ENCODE results near the gene ARHGAP42. TPM values are rescaled to one million over a fixed set of nuclear protein-coding genes. Genes with fewer than 3 reads are reported as not detected.
"Not testable (repeated sequence)": the region's sequence is repeated elsewhere in the genome, so short reads cannot be mapped to it uniquely, and the experiment has no call there.

ARHGAP42 gene
- total and polyA plus RNA-seq, 9 donors = 4.3 to 11.8 (median 7.0) TPM

- 79 to 92% (median 84%) methylated on average over 1 of the region's 1 CpG for WGBS, 3 donors
Observed at GRCh38 chr11:100663583-100663982, 23.5 kb upstream of the ARHGAP42 start.

GRCh38 chr11:100663996-100664395, 23.1 kb upstream of the ARHGAP42 start:
- Histone ChIP-seq H3K36me3 (no peaks in the 10 kb centered on the region), H3K27me3 (no peaks in the 10 kb centered on the region), H3K4me1 (ENCODE audit: insufficient read depth) (no peaks in the 10 kb centered on the region), H3K9me3 (no peaks in the 10 kb centered on the region), H3K27ac (no peak overlapping the region), H3K4me3 (no peak overlapping the region)
- DNase-seq = no peak
- no peak for TF ChIP-seq CTCF (IDR thresholded peaks at IDR 0.05)
- no peak for TF ChIP-seq EP300 (IDR thresholded peaks at IDR 0.05)
- TF ChIP-seq POLR2A (IDR thresholded peaks at IDR 0.05) = no peak
- intact Hi-C loops (cut with DNase I) = no loop called here
- 87 to 90% (median 87%) methylated on average over 4 of the region's 4 CpGs for WGBS, 3 donors

More at GRCh38 chr11:100663583-100663982, 23.5 kb upstream of the ARHGAP42 start:
- Histone ChIP-seq H3K9me3 (no peaks in the 10 kb centered on the region), H3K27me3 (no peaks in the 10 kb centered on the region), H3K4me1 (ENCODE audit: insufficient read depth) (no peaks in the 10 kb centered on the region), H3K27ac (no peak overlapping the region), H3K4me3 (no peak overlapping the region), H3K36me3 (no peaks in the 10 kb centered on the region)
- TF ChIP-seq CTCF (IDR thresholded peaks at IDR 0.05) (no peak), EP300 (IDR thresholded peaks at IDR 0.05) (no peak), POLR2A (IDR thresholded peaks at IDR 0.05) (no peak)
- intact Hi-C loops (cut with DNase I) = no loop called here
- DNase-seq = no peak

DNA sequence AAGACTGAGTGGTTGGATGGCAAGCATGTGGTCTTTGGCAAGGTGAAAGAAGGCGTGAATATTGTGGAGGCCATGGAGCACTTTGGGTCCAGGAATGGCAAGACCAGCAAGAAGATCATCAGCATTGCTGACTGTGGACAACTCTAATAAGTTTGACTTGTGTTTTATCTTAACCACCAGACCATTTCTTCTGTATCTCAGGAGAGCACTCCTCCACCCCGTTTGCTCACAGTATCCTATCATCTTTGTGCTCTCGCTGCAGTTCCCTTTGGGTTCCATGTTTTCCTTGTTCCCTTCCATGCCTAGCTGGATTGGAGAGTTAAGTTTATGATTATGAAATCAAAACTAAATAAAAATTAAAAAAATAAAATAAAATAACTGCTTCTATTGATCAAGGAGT, 20.3 kb upstream of the ARHGAP42 start:
- DNase-seq; H3K27ac ChIP-seq; H3K4me3 ChIP-seq; H3K27me3 ChIP-seq; intact Hi-C loops (cut with DNase I); H3K36me3 ChIP-seq; H3K4me1 ChIP-seq (ENCODE audit: insufficient read depth); H3K9me3 ChIP-seq: not testable (repeated sequence)
- WGBS, 3 donors = 95 to 96% (median 96%) methylated on average over 3 of the region's 3 CpGs

DNA sequence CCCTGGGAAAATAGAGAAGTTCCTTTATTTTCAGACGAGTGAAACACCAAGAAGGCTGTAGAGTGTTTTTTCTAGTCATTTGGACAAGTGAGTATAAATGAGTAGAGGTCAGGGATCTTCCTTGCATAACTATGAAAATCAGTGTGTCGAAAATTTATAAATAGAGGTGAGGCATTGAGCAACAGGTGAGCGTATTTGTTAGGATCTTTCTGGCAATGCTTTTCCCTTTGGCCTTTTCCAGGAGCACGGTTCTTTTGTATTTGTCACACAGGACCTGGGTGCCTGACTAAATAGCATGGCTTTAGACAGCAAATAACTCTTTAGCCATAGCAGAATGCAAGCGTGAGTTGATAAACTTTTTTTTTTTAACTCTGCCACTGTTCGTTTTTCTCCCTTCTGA, 19.6 kb upstream of the ARHGAP42 start:
- WGBS, 3 donors = 53 to 63% (median 56%) methylated on average over 6 of the region's 6 CpGs

DNA sequence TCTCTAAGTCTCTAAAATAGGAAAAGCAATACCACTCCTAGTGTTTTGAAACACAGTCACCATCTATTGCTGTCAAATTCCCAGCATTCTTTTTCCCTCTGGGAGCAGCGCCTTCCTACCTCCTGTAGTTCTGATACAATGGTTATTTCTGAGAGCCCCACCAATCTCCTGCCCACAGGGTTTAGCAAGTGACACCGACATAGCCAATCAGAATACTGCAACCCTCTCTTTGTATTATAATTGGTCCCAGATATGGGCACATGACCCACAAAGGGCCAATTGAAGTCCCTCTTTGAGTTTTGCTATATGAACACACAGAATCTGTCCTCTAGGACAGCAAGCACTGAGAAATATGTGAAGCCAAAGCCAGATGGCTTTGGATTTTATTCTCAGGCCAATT, 16.9 kb upstream of the ARHGAP42 start:
- TF ChIP-seq EP300 (IDR thresholded peaks at IDR 0.05) (no peak), CTCF (IDR thresholded peaks at IDR 0.05) (no peak), POLR2A (IDR thresholded peaks at IDR 0.05) (no peak)
- no peaks in the 10 kb centered on the region for H3K36me3 ChIP-seq
- DNase-seq = no peak
- no peak overlapping the region for H3K4me3 ChIP-seq
- intact Hi-C loops (cut with DNase I) = no loop called here
- H3K4me1 ChIP-seq (ENCODE audit: insufficient read depth) = no peaks in the 10 kb centered on the region
- no peaks in the 10 kb centered on the region for H3K27me3 ChIP-seq
- no peak overlapping the region for H3K27ac ChIP-seq
- 85 to 95% (median 90%) methylated on average over 2 of the region's 2 CpGs for WGBS, 3 donors
- H3K9me3 ChIP-seq = no peaks in the 10 kb centered on the region

More for the DNA sequence above, 19.6 kb upstream of the ARHGAP42 start:
- Histone ChIP-seq H3K4me3 (no peak overlapping the region), H3K27ac (no peak overlapping the region), H3K9me3 (no peaks in the 10 kb centered on the region), H3K36me3 (no peaks in the 10 kb centered on the region), H3K27me3 (no peaks in the 10 kb centered on the region), H3K4me1 (ENCODE audit: insufficient read depth) (no peaks in the 10 kb centered on the region)
- intact Hi-C loops (cut with DNase I) = no loop called here
- no peak for DNase-seq
- no peak for TF ChIP-seq CTCF (IDR thresholded peaks at IDR 0.05)
- no peak for TF ChIP-seq POLR2A (IDR thresholded peaks at IDR 0.05)
- TF ChIP-seq EP300 (IDR thresholded peaks at IDR 0.05) = no peak

All from ovary (tissue), 9 donors.